Loucy (cell line): Measurements from ENCODE around the gene DNASE2.

Source experiments
- H2AFZ ChIP-seq: fragments of 200-600 bp; sonication (generic); 2 replicates; pipeline ENCODE4 v1.6.0; 2016; ENCODE audit warnings: antibody characterized with exemption, mild to moderate bottlenecking, low read length, moderate library complexity
- H3F3A ChIP-seq: fragments of 200-600 bp; 2 replicates; pipeline ENCODE4 v1.6.0; 2016; ENCODE audit warnings: antibody characterized with exemption, low read depth, mild to moderate bottlenecking
- H3K27me3 ChIP-seq: fragments of 200-600 bp; sonication (generic); 2 replicates; pipeline ENCODE4 v1.6.1; 2014; ENCODE audit warnings: low read length, mild to moderate bottlenecking; ENCODE audit not compliant: insufficient read depth, poor library complexity, severe bottlenecking
- H3K36me3 ChIP-seq: fragments of 200-600 bp; sonication (generic); 2 replicates; pipeline ENCODE4 v1.6.1; 2016; ENCODE audit warnings: low read length; ENCODE audit not compliant: insufficient read depth
- H3K4me1 ChIP-seq: fragments of 200-600 bp; sonication (generic); 2 replicates; pipeline ENCODE4 v1.5.1; 2014; ENCODE audit warnings: low read length, mild to moderate bottlenecking; ENCODE audit not compliant: insufficient read depth, poor library complexity, severe bottlenecking
- H3K4me2 ChIP-seq: fragments of 200-600 bp; sonication (generic); 2 replicates; pipeline ENCODE4 v1.6.0; 2014; ENCODE audit warnings: antibody characterized with exemption, low read length, low read depth, mild to moderate bottlenecking; ENCODE audit not compliant: poor library complexity, severe bottlenecking
- H3K4me3 ChIP-seq: fragments of 200-600 bp; sonication (generic); 2 replicates; pipeline ENCODE4 v1.5.1; 2014; ENCODE audit warnings: low read length, mild to moderate bottlenecking, mixed read lengths; ENCODE audit not compliant: poor library complexity, severe bottlenecking
- H3K79me2 ChIP-seq: fragments of 200-600 bp; sonication (generic); 2 replicates; pipeline ENCODE4 v1.6.1; 2014; ENCODE audit warnings: low read length; ENCODE audit not compliant: insufficient read depth
- H3K9ac ChIP-seq: fragments of 200-600 bp; sonication (generic); 2 replicates; pipeline ENCODE4 v1.6.0; 2014; ENCODE audit warnings: mild to moderate bottlenecking, low read depth, low read length, moderate library complexity; ENCODE audit not compliant: poor library complexity, severe bottlenecking
- H3K9me2 ChIP-seq: fragments of 200-600 bp; sonication (generic); replicated peaks from 2 replicates; pipeline ENCODE4 v1.6.1; 2016; ENCODE audit warnings: low read depth, low read length, mixed read lengths
- H3K9me3 ChIP-seq: fragments of 200-600 bp; sonication (generic); 2 replicates; pipeline ENCODE4 v1.6.1; 2014; ENCODE audit warnings: mild to moderate bottlenecking, antibody characterized with exemption, low read length, low read depth; ENCODE audit not compliant: insufficient read depth
- H4K20me1 ChIP-seq: fragments of 200-600 bp; sonication (generic); 2 replicates; pipeline ENCODE4 v1.6.0; 2014; ENCODE audit warnings: antibody characterized with exemption, low read length, mild to moderate bottlenecking; ENCODE audit not compliant: insufficient read depth, poor library complexity, severe bottlenecking
- EZH2phosphoT487 ChIP-seq: fragments of 200-600 bp; IDR thresholded peaks from 2 replicates; pipeline ENCODE4 v1.6.1; 2018; ENCODE audit warnings: antibody characterized with exemption, mild to moderate bottlenecking, moderate library complexity, borderline replicate concordance
- TF ChIP-seq, protein P1 (sequence below): fragments of 200-600 bp; sonication (generic); conservative IDR thresholded peaks from 2 replicates; pipeline ENCODE4 v1.5.1; 2014; ENCODE audit warnings: mild to moderate bottlenecking, antibody characterized with exemption, low read length

The DNASE2 gene, protein sequence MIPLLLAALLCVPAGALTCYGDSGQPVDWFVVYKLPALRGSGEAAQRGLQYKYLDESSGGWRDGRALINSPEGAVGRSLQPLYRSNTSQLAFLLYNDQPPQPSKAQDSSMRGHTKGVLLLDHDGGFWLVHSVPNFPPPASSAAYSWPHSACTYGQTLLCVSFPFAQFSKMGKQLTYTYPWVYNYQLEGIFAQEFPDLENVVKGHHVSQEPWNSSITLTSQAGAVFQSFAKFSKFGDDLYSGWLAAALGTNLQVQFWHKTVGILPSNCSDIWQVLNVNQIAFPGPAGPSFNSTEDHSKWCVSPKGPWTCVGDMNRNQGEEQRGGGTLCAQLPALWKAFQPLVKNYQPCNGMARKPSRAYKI

DNA sequence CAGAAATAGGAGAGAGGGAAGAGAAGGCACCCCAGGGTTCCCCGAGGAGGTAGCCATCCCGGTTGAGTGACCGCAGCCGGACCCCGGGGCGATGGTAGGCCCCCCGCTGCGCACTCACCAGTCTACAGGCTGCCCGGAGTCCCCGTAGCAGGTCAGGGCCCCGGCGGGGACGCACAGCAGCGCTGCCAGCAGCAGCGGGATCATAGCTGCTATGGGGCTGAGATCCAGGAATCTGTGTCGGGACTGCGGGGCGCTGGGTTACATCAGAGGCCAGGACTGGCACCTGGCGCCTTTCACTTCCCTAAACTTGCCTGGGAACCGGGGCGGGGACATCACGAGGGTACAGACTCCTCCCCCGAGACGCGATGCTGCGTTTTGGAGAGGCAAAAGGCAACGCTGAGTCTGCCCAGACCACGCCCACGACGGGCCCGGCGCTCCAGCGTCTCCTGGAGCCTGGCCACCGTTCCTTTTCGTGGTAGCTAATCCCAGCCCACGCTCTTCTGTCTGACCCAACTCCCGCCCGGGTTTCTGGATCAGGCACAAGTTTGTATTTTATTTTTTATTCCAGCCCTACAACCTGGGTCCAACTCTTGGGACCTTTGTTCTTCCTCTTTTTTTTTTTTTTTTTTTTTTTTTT lies at the start of gene DNASE2:
Gene DNASE2, minus strand, starts transcription at position 278 of the 637 bp plus-strand sequence. Its CDS starts 74 bp downstream, at position 204.
- H3F3A ChIP-seq = no peaks in the 10 kb centered on the region
- H3K9ac ChIP-seq = peak within 1 kb of the TSS; percentile 84
- H3K4me1 ChIP-seq = peaks cover 12% of the 10 kb centered on the region
- H3K9me2 ChIP-seq = no peaks in the 10 kb centered on the region
- H3K4me2 ChIP-seq = peak within 1 kb of the TSS; percentile 83
- H3K79me2 ChIP-seq = peaks cover 13% of the 10 kb centered on the region; the same call in 1 of the 2 replicates
- TF ChIP-seq, protein P1, sequence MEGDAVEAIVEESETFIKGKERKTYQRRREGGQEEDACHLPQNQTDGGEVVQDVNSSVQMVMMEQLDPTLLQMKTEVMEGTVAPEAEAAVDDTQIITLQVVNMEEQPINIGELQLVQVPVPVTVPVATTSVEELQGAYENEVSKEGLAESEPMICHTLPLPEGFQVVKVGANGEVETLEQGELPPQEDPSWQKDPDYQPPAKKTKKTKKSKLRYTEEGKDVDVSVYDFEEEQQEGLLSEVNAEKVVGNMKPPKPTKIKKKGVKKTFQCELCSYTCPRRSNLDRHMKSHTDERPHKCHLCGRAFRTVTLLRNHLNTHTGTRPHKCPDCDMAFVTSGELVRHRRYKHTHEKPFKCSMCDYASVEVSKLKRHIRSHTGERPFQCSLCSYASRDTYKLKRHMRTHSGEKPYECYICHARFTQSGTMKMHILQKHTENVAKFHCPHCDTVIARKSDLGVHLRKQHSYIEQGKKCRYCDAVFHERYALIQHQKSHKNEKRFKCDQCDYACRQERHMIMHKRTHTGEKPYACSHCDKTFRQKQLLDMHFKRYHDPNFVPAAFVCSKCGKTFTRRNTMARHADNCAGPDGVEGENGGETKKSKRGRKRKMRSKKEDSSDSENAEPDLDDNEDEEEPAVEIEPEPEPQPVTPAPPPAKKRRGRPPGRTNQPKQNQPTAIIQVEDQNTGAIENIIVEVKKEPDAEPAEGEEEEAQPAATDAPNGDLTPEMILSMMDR = no peak
- TF ChIP-seq EZH2phosphoT487 = no peak
- no peaks in the 10 kb centered on the region for H4K20me1 ChIP-seq
- peaks cover 5% of the 10 kb centered on the region; the same call in 1 of the 2 replicates for H3K9me3 ChIP-seq
- peak within 1 kb of the TSS; percentile 94 for H3K4me3 ChIP-seq
- peak within 1 kb of the TSS; percentile 85 for H2AFZ ChIP-seq
- H3K36me3 ChIP-seq = no peaks in the 10 kb centered on the region
- no peaks in the 10 kb centered on the region for H3K27me3 ChIP-seq

DNA sequence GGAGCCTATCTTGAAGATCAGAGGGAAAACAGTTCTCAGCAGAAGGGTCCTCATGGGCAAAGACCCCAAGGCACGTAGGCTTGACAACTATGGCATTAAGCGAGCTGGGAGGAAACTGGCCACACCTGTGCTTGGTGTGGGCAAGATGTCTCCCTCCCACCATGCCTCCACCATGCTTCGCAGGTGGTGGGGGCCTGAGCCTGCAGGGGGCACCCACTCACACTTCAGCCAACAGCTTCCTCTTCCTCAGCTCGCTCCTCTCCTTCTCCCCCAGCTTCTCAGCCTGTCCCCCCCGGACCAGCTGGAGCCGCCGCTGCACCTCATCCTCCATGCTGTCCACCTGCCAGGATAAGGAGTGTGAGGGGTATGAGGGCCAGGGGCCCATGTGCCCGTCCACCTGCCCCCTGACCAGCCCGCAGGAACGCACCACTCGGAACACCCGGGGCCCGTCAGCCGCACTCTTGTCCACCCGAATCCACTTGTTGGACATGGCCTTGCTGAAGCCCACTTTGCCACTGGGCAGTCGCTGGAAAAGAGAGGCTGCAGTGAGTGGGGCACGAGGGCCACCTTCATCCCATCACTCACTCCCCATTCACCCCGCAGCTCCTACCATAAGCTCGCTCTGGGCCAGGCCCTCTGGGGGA lies 48.9 kb upstream of the DNASE2 start:
- Histone ChIP-seq H3K36me3 (peaks cover 32% of the 10 kb centered on the region; the same call in 1 of the 2 replicates), H3K9ac (peak overlapping the region; percentile 96), H3K9me2 (no peaks in the 10 kb centered on the region), H3K4me2 (peak overlapping the region; percentile 99), H3K27me3 (peaks cover 4% of the 10 kb centered on the region), H3K4me1 (peaks cover 30% of the 10 kb centered on the region), H3K79me2 (peaks cover 73% of the 10 kb centered on the region), H3K4me3 (peak overlapping the region; percentile 95), H2AFZ (no peak overlapping the region), H4K20me1 (peaks cover 25% of the 10 kb centered on the region), H3K9me3 (no peaks in the 10 kb centered on the region), H3F3A (no peaks in the 10 kb centered on the region)
- no peak for TF ChIP-seq EZH2phosphoT487
- TF ChIP-seq, protein P1 = peak; percentile 34

DNA sequence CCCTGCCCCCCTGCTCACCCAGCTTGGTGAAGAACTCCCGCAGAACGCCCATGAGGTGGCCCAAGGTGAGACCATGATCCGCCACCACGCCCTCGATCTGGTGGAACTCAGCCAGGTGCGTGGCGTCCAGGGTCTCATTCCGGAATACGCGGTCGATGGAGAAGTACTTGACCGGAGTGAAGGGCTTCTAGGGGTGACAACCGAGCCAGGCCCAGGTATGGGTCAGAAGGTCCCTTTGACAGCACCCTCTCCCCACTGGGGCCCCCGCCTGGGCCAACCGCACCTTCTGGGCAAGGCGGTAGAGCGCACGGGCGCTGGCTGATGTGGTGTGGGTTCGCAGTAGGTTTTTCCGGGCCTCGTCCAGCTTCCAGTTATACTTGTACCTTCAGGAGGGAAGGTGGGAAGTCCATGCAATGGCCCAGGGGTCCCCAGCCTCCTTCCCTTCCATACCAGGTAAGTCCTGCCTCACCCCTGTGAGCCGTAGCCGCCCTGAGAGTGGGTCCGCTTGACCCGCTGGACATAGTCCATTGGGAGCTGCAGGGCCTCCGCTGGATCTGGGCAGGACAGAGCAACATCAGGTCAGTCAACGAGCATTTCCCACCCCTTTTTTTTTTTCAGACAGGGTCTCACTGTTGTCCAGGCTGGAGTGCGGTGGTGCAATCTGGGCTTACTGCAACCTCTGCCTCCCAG lies 43.5 kb upstream of the DNASE2 start:
- Histone ChIP-seq H3K79me2 (peaks cover 24% of the 10 kb centered on the region), H3K9me2 (no peaks in the 10 kb centered on the region), H3K9me3 (no peaks in the 10 kb centered on the region), H3K4me1 (no peaks in the 10 kb centered on the region), H3F3A (no peaks in the 10 kb centered on the region; the same call in 1 of the 2 replicates), H4K20me1 (no peaks in the 10 kb centered on the region), H3K4me2 (no peak overlapping the region), H3K4me3 (no peak overlapping the region), H2AFZ (no peak overlapping the region), H3K36me3 (peaks cover 58% of the 10 kb centered on the region; the same call in 1 of the 2 replicates), H3K9ac (no peak overlapping the region), H3K27me3 (no peaks in the 10 kb centered on the region)
- TF ChIP-seq, protein P1 = no peak
- TF ChIP-seq EZH2phosphoT487 = no peak
